Loucy (cell line): ENCODE data around the gene CALHM3.
A peak's percentile ranks its signal among the peaks of the same experiment; 100 is the strongest.

Experiments used
- H2AFZ ChIP-seq: fragments of 200-600 bp; sonication (generic); 2 replicates; pipeline ENCODE4 v1.6.0; 2016; ENCODE audit warnings: antibody characterized with exemption, mild to moderate bottlenecking, low read length, moderate library complexity
- H3F3A ChIP-seq: fragments of 200-600 bp; 2 replicates; pipeline ENCODE4 v1.6.0; 2016; ENCODE audit warnings: antibody characterized with exemption, low read depth, mild to moderate bottlenecking
- H3K27me3 ChIP-seq: fragments of 200-600 bp; sonication (generic); 2 replicates; pipeline ENCODE4 v1.6.1; 2014; ENCODE audit warnings: low read length, mild to moderate bottlenecking; ENCODE audit not compliant: insufficient read depth, poor library complexity, severe bottlenecking
- H3K36me3 ChIP-seq: fragments of 200-600 bp; sonication (generic); 2 replicates; pipeline ENCODE4 v1.6.1; 2016; ENCODE audit warnings: low read length; ENCODE audit not compliant: insufficient read depth
- H3K4me1 ChIP-seq: fragments of 200-600 bp; sonication (generic); 2 replicates; pipeline ENCODE4 v1.5.1; 2014; ENCODE audit warnings: low read length, mild to moderate bottlenecking; ENCODE audit not compliant: insufficient read depth, poor library complexity, severe bottlenecking
- H3K4me2 ChIP-seq: fragments of 200-600 bp; sonication (generic); 2 replicates; pipeline ENCODE4 v1.6.0; 2014; ENCODE audit warnings: antibody characterized with exemption, low read length, low read depth, mild to moderate bottlenecking; ENCODE audit not compliant: poor library complexity, severe bottlenecking
- H3K4me3 ChIP-seq: fragments of 200-600 bp; sonication (generic); 2 replicates; pipeline ENCODE4 v1.5.1; 2014; ENCODE audit warnings: low read length, mild to moderate bottlenecking, mixed read lengths; ENCODE audit not compliant: poor library complexity, severe bottlenecking
- H3K79me2 ChIP-seq: fragments of 200-600 bp; sonication (generic); 2 replicates; pipeline ENCODE4 v1.6.1; 2014; ENCODE audit warnings: low read length; ENCODE audit not compliant: insufficient read depth
- H3K9ac ChIP-seq: fragments of 200-600 bp; sonication (generic); 2 replicates; pipeline ENCODE4 v1.6.0; 2014; ENCODE audit warnings: mild to moderate bottlenecking, low read depth, low read length, moderate library complexity; ENCODE audit not compliant: poor library complexity, severe bottlenecking
- H3K9me2 ChIP-seq: fragments of 200-600 bp; sonication (generic); replicated peaks from 2 replicates; pipeline ENCODE4 v1.6.1; 2016; ENCODE audit warnings: low read depth, low read length, mixed read lengths
- H3K9me3 ChIP-seq: fragments of 200-600 bp; sonication (generic); 2 replicates; pipeline ENCODE4 v1.6.1; 2014; ENCODE audit warnings: mild to moderate bottlenecking, antibody characterized with exemption, low read length, low read depth; ENCODE audit not compliant: insufficient read depth
- H4K20me1 ChIP-seq: fragments of 200-600 bp; sonication (generic); 2 replicates; pipeline ENCODE4 v1.6.0; 2014; ENCODE audit warnings: antibody characterized with exemption, low read length, mild to moderate bottlenecking; ENCODE audit not compliant: insufficient read depth, poor library complexity, severe bottlenecking
- EZH2phosphoT487 ChIP-seq: fragments of 200-600 bp; IDR thresholded peaks from 2 replicates; pipeline ENCODE4 v1.6.1; 2018; ENCODE audit warnings: antibody characterized with exemption, mild to moderate bottlenecking, moderate library complexity, borderline replicate concordance
- TF ChIP-seq, protein P1 (sequence below): fragments of 200-600 bp; sonication (generic); conservative IDR thresholded peaks from 2 replicates; pipeline ENCODE4 v1.5.1; 2014; ENCODE audit warnings: mild to moderate bottlenecking, antibody characterized with exemption, low read length

CALHM3 gene

DNA sequence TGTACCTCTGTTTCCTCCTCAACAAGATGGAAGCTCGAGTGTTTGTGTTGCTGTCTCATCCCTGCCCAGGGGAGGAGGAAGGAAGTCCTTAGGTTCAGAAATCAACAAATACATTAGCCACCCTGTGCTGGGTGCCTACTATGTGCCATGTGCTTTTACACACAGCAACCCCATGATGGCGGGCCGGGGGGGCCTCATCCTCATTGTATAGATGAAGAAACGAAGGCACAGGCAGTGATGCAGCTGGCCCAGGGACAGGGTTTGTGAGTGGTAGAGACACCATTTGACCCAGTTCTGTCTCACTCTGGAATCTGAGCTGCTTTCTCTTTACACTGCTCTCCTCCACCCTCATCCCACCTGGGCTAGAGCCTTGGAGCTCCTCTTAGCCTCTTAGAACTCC lies 25.0 kb downstream of the CALHM3 start:
- Histone ChIP-seq H3K27me3 (no peaks in the 10 kb centered on the region), H3K36me3 (0 out of 2 replicates have a peak, but pooled peaks cover 5% of the 10 kb centered on the region), H2AFZ (no peak overlapping the region), H3K4me1 (peaks cover 42% of the 10 kb centered on the region), H3K79me2 (peaks cover 40% of the 10 kb centered on the region), H3F3A (no peaks in the 10 kb centered on the region), H3K4me2 (peak overlapping the region; percentile 11), H3K4me3 (peak overlapping the region; percentile 28), H3K9ac (peak overlapping the region; percentile 10), H3K9me2 (no peaks in the 10 kb centered on the region), H3K9me3 (no peaks in the 10 kb centered on the region), H4K20me1 (peaks cover 12% of the 10 kb centered on the region)
- TF ChIP-seq, protein P1, sequence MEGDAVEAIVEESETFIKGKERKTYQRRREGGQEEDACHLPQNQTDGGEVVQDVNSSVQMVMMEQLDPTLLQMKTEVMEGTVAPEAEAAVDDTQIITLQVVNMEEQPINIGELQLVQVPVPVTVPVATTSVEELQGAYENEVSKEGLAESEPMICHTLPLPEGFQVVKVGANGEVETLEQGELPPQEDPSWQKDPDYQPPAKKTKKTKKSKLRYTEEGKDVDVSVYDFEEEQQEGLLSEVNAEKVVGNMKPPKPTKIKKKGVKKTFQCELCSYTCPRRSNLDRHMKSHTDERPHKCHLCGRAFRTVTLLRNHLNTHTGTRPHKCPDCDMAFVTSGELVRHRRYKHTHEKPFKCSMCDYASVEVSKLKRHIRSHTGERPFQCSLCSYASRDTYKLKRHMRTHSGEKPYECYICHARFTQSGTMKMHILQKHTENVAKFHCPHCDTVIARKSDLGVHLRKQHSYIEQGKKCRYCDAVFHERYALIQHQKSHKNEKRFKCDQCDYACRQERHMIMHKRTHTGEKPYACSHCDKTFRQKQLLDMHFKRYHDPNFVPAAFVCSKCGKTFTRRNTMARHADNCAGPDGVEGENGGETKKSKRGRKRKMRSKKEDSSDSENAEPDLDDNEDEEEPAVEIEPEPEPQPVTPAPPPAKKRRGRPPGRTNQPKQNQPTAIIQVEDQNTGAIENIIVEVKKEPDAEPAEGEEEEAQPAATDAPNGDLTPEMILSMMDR = no peak
- TF ChIP-seq EZH2phosphoT487 = no peak

GRCh38 chr10:103452506-103453230 lies 26.4 kb downstream of the CALHM3 start:
- Histone ChIP-seq H4K20me1 (peaks cover 16% of the 10 kb centered on the region), H3K4me2 (peak overlapping the region; percentile 94), H3F3A (no peaks in the 10 kb centered on the region), H3K27me3 (no peaks in the 10 kb centered on the region), H3K4me1 (peaks cover 37% of the 10 kb centered on the region), H3K9me3 (no peaks in the 10 kb centered on the region), H3K79me2 (peaks cover 52% of the 10 kb centered on the region), H3K9me2 (no peaks in the 10 kb centered on the region), H3K36me3 (peaks cover 7% of the 10 kb centered on the region; the same call in 1 of the 2 replicates), H2AFZ (peak overlapping the region; percentile 93), H3K4me3 (peak overlapping the region; percentile 92), H3K9ac (peak overlapping the region; percentile 88)
- no peak for TF ChIP-seq EZH2phosphoT487
- TF ChIP-seq, protein P1 = no peak

DNA sequence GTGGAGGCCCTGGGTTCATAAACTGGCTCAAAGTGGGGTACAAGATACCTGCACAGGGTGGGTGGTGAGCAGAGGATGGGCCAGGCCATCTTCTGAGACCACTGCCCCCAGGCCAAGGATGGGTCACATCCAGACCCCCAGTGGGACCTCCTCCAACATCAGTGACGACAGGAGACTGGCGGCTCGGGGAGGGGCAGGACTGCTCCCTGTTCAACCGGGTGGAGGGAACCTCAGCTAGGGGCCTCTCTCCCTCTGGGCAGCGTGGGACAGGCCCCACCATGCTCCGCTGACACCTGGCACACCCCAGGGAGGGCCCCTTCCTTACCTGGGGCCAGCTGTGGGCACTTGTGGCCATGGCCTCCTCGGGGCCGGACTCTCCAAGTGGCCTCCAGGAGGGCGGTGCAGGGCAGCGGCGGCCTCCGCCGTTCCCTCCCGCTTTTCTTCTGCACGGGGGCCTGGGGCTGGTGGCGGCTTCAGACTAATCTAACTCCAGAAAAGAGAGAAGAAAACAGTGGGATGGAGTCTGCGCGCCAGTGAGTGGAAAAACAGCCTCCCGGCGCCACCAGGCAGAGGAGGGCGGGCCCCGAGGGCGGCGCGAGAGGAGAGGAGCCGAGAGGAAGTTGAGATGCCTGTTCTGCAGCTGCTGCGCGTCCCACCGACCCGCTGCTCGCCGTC lies 27.1 kb downstream of the CALHM3 start, which contains the start of gene CALHM2:
Gene CALHM2 (minus strand): TSS at position 540 of the 675 bp plus-strand sequence. CDS start 2,429 bp downstream, outside the sequence.
- H3F3A ChIP-seq = no peaks in the 10 kb centered on the region
- peak within 1 kb of the TSS; percentile 93 for H2AFZ ChIP-seq
- peak within 1 kb of the TSS; percentile 92 for H3K4me3 ChIP-seq
- no peaks in the 10 kb centered on the region for H3K9me3 ChIP-seq
- H3K9ac ChIP-seq = peak within 1 kb of the TSS; percentile 88
- H3K9me2 ChIP-seq = no peaks in the 10 kb centered on the region
- H3K4me2 ChIP-seq = peak within 1 kb of the TSS; percentile 94
- peaks cover 59% of the 10 kb centered on the region for H3K79me2 ChIP-seq
- peaks cover 16% of the 10 kb centered on the region for H4K20me1 ChIP-seq
- peaks cover 14% of the 10 kb centered on the region; the same call in 1 of the 2 replicates for H3K36me3 ChIP-seq
- H3K27me3 ChIP-seq = no peaks in the 10 kb centered on the region
- peaks cover 37% of the 10 kb centered on the region for H3K4me1 ChIP-seq
- TF ChIP-seq EZH2phosphoT487 = no peak
- TF ChIP-seq, protein P1 = no peak
